Nephron progenitor cell (in vitro differentiated cells): Measurements from ENCODE around the gene CAPNS1.
A peak's percentile ranks its signal among the peaks of the same experiment; 100 is the strongest.

ENCODE experiments used
- DNase-seq: peaks from one replicate; pipeline ENCODE4 v3.0.0; 2021
- H3K27ac Mint-ChIP-seq: 2 replicates; pipeline ENCODE4 v1.8.0; 2021; ENCODE audit warnings: mild to moderate bottlenecking, moderate library complexity, mixed read lengths
- H3K27me3 Mint-ChIP-seq: 2 replicates; pipeline ENCODE4 v1.8.0; 2021; ENCODE audit warnings: mild to moderate bottlenecking, low read depth, mixed read lengths; ENCODE audit not compliant: poor library complexity
- H3K36me3 Mint-ChIP-seq: 2 replicates; pipeline ENCODE4 v1.8.0; 2021; ENCODE audit warnings: low read depth, mixed read lengths
- H3K4me1 Mint-ChIP-seq: 2 replicates; pipeline ENCODE4 v1.8.0; 2021; ENCODE audit warnings: mixed read lengths
- H3K4me3 Mint-ChIP-seq: 2 replicates; pipeline ENCODE4 v1.8.0; 2021; ENCODE audit warnings: mild to moderate bottlenecking, moderate library complexity, mixed read lengths
- H3K9me3 Mint-ChIP-seq: 2 replicates; pipeline ENCODE4 v1.8.0; 2021; ENCODE audit warnings: mild to moderate bottlenecking, moderate library complexity, mixed read lengths
- CTCF ChIP-seq: fragments of 200-600 bp; sonication (generic); IDR thresholded peaks from 2 replicates; pipeline ENCODE4 v1.5.0; 2021; ENCODE audit warnings: antibody characterized with exemption

The CAPNS1 gene

GRCh38 chr19:36115453-36116343 is 24.2 kb upstream of the CAPNS1 start, which contains the start of gene TBCB:
TBCB (plus strand) TSS chr19:36115468; CDS start chr19:36115561, 93 bp downstream.
- Mint-ChIP-seq H3K27me3 (peaks cover 14% of the 10 kb centered on the region), H3K9me3 (no peaks in the 10 kb centered on the region), H3K4me1 (peaks cover 51% of the 10 kb centered on the region), H3K27ac (peak within 1 kb of the TSS; percentile 96), H3K4me3 (peak within 1 kb of the TSS; percentile 98), H3K36me3 (peaks cover 43% of the 10 kb centered on the region)
- TF ChIP-seq CTCF, result no peak
- DNase-seq, result peak; percentile 75

- Mint-ChIP-seq H3K9me3 (no peaks in the 10 kb centered on the region), H3K36me3 (peaks cover 43% of the 10 kb centered on the region), H3K27ac (no peak overlapping the region), H3K4me1 (peaks cover 49% of the 10 kb centered on the region), H3K27me3 (peaks cover 14% of the 10 kb centered on the region), H3K4me3 (peak overlapping the region; percentile 98)
- no peak for DNase-seq
- no peak for TF ChIP-seq CTCF
These were observed 23.6 kb upstream of the CAPNS1 start for GRCh38 chr19:36116344-36116637.

- H3K4me1 Mint-ChIP-seq, result peaks cover 25% of the 10 kb centered on the region
- peaks cover 46% of the 10 kb centered on the region for H3K36me3 Mint-ChIP-seq
- H3K9me3 Mint-ChIP-seq, result no peaks in the 10 kb centered on the region
- H3K27me3 Mint-ChIP-seq, result peaks cover 5% of the 10 kb centered on the region
- DNase-seq, result no peak
- no peak for TF ChIP-seq CTCF
- H3K4me3 Mint-ChIP-seq, result no peak overlapping the region
- no peak overlapping the region for H3K27ac Mint-ChIP-seq
These were observed 19.5 kb upstream of the CAPNS1 start for GRCh38 chr19:36120092-36120983.

- Mint-ChIP-seq H3K36me3 (peaks cover 52% of the 10 kb centered on the region), H3K27me3 (peaks cover 4% of the 10 kb centered on the region), H3K4me3 (no peak overlapping the region), H3K27ac (no peak overlapping the region), H3K4me1 (peaks cover 24% of the 10 kb centered on the region), H3K9me3 (no peaks in the 10 kb centered on the region)
- no peak for DNase-seq
- no peak for TF ChIP-seq CTCF
These were observed 18.9 kb upstream of the CAPNS1 start for GRCh38 chr19:36120984-36121358.

- no peak for TF ChIP-seq CTCF
- Mint-ChIP-seq H3K36me3 (peaks cover 49% of the 10 kb centered on the region), H3K27ac (peak overlapping the region; percentile 54), H3K4me3 (no peak overlapping the region), H3K9me3 (no peaks in the 10 kb centered on the region), H3K27me3 (peaks cover 4% of the 10 kb centered on the region), H3K4me1 (peaks cover 19% of the 10 kb centered on the region)
- no peak for DNase-seq
These were observed 18.3 kb upstream of the CAPNS1 start for GRCh38 chr19:36121486-36122124.
